ENCODE data around the gene C19orf12. TPM values are rescaled to one million over a fixed set of nuclear protein-coding genes. Genes with fewer than 3 reads are reported as not detected.
A peak's percentile ranks its signal among the peaks of the same experiment; 100 is the strongest.

C19orf12 gene
- total RNA-seq, 1 experiment from 2014 or later = 17.5 TPM

- peak; percentile 72 for TF ChIP-seq CTCF (conservative IDR thresholded peaks at IDR 0.05)
- H2BK120ac ChIP-seq (ENCODE audit: low read depth, low read length, poor library complexity, severe bottlenecking) = no peak overlapping the region
- H2BK15ac ChIP-seq (ENCODE audit: low read depth, low read length) = no peak overlapping the region
- no peak overlapping the region for H3K14ac ChIP-seq (ENCODE audit: insufficient read depth, low read length)
- H3K4ac ChIP-seq (ENCODE audit: low read depth, low read length) = no peak overlapping the region
- no peak overlapping the region for H3K4me2 ChIP-seq (ENCODE audit: insufficient read depth, insufficient read length, low read length)
- H3K79me1 ChIP-seq (ENCODE audit: insufficient read depth, low read depth, low read length, poor library complexity, severe bottlenecking) = no peaks in the 10 kb centered on the region
- Mint-ChIP-seq H3K4me1 (no peaks in the 10 kb centered on the region), H3K9me3 (no peaks in the 10 kb centered on the region), H3K36me3 (ENCODE audit: insufficient read depth in 1 of 3, low read depth in 3 of 3) (no peaks in the 10 kb centered on the region), H3K27ac (0 out of 7 replicates have a peak overlapping the region, but pooled peaks of 1 of the 3 experiments have one; percentile 59), H3K27me3 (ENCODE audit: low read depth) (no peaks in the 10 kb centered on the region; the same call in 1 of the 2 replicates), H3K4me3 (no peak overlapping the region)
- no peaks in the 10 kb centered on the region for H3K9me3 ChIP-seq (ENCODE audit: control insufficient read depth, low read depth, low read length)
- H2BK12ac ChIP-seq (ENCODE audit: insufficient read length, low read depth, low read length) = no peak overlapping the region
- no peak overlapping the region for H4K91ac ChIP-seq (ENCODE audit: insufficient read length, low read depth, low read length)
- H2BK20ac ChIP-seq (ENCODE audit: low read depth, low read length, poor library complexity, severe bottlenecking) = no peak overlapping the region
- peak; percentile 72 for DNase-seq
- no peak overlapping the region for H3K18ac ChIP-seq (ENCODE audit: insufficient read length, low read depth, low read length)
- no peak overlapping the region for H4K8ac ChIP-seq (replicated peaks; ENCODE audit: insufficient read length, low read depth, low read length)
- no peak overlapping the region for H2AK5ac ChIP-seq (ENCODE audit: insufficient read length, low read length)
- H2AFZ ChIP-seq (ENCODE audit: low read length) = no peak overlapping the region
- no peaks in the 10 kb centered on the region for H3K23me2 ChIP-seq (ENCODE audit: insufficient read length, low read depth, low read length, poor library complexity, severe bottlenecking)
- H2BK5ac ChIP-seq (ENCODE audit: insufficient read length, low read length) = no peak overlapping the region
- H4K5ac ChIP-seq (ENCODE audit: insufficient read length, low read depth, low read length) = no peak overlapping the region
- no peak overlapping the region for H3T11ph ChIP-seq (ENCODE audit: low read length)
- H3K27ac ChIP-seq (ENCODE audit: insufficient read length, low read depth, low read length) = no peak overlapping the region
- no peaks in the 10 kb centered on the region for H3K79me2 ChIP-seq (ENCODE audit: insufficient read depth, low read length)
- no peak overlapping the region for H3K56ac ChIP-seq (ENCODE audit: insufficient read length, low read depth, low read length)
- H3K27me3 ChIP-seq (ENCODE audit: insufficient read depth, low read length) = no peaks in the 10 kb centered on the region
- no peaks in the 10 kb centered on the region for H3K4me1 ChIP-seq (ENCODE audit: insufficient read depth, low read length)
- H3K9ac ChIP-seq (ENCODE audit: extremely low read depth, insufficient read length, low read length) = no peak overlapping the region
- no peak overlapping the region for H3K23ac ChIP-seq (ENCODE audit: insufficient read length, low read depth, low read length)
- no peaks in the 10 kb centered on the region for H4K20me1 ChIP-seq (ENCODE audit: control insufficient read depth, insufficient read depth, insufficient read length)
- no CpG with 5 or more reads among the region's 6 CpGs for WGBS (ENCODE audit: extremely low coverage, insufficient read length, low lambda C conversion rate)
Measured at GRCh38 chr19:29745253-29745652, 30.2 kb upstream of the C19orf12 start.
